Lower leg skin (tissue), 4 donors: Measurements from ENCODE around the gene PLOD3. TPM values are rescaled to one million over a fixed set of nuclear protein-coding genes. Genes with fewer than 3 reads are reported as not detected.

ENCODE experiments used
- DNase-seq, 2 donors: peaks; one replicate each; pipeline ENCODE4 v3.0.0-alpha.2; 2019; ENCODE audit warnings: low spot score in 2 of 2
- H3K4me3 ChIP-seq: fragments of 200-600 bp; sonication (generic); 2 replicates; pipeline ENCODE4 v1.5.1; 2017; ENCODE audit warnings: mild to moderate bottlenecking, low read depth; ENCODE audit not compliant: poor library complexity, severe bottlenecking
- CTCF ChIP-seq, 3 donors: fragments of 450-650 bp; IDR thresholded peaks; one replicate each; pipeline ENCODE4 v1.5.1; 2016; ENCODE audit warnings: antibody characterized with exemption in 3 of 3, mild to moderate bottlenecking in 3 of 3, moderate library complexity in 2 of 3
- POLR2A ChIP-seq, 2 donors: fragments of 450-650 bp; IDR thresholded peaks; one replicate each; pipeline ENCODE4 v1.6.1; 2016 to 2017; ENCODE audit warnings: antibody characterized with exemption in 2 of 2, mild to moderate bottlenecking in 1 of 2, moderate library complexity in 1 of 2
- WGBS, 2 donors: methylation state at CpG; one replicate each; pipeline ENCODE4 v1.1.5; 2018; 5-methylcytosine and 5-hydroxymethylcytosine counted together
- intact Hi-C: fragments of 100-400 bp; cut with DNase I; formaldehyde crosslinking; loops from one replicate; pipeline ENCODE4 v1.15.0; 2023; ENCODE audit warnings: low total_unique reads
- microRNA-seq, 2 donors: library from miRNA; unstranded; fragments of <30 nt; microRNA quantifications; one replicate each; pipeline ENCODE4, GENCODE V29; 2016; ENCODE audit warnings: borderline replicate concordance in 2 of 2, borderline number of aligned reads in 1 of 2
- total RNA-seq, 4 donors: library from RNA; depleted of rRNA; stranded (reverse); fragments of >200 nt; gene quantifications; one replicate each; pipeline ENCODE4 v1.1.0, GENCODE V29; 2016

PLOD3 gene
- total RNA-seq, 4 donors from 2014 or later, result 16.4 to 31.9 (median 23.3) TPM

GRCh38 chr7:101159696-101160674 is 57.4 kb downstream of the PLOD3 start:
- WGBS, 2 donors, result 76 to 85% methylated on average over 24 to 31 of the region's 31 CpGs
- DNase-seq, result no peak
- no peak overlapping the region for H3K4me3 ChIP-seq
- intact Hi-C loops, result no loop called here
- TF ChIP-seq POLR2A (IDR thresholded peaks at IDR 0.05) (no peak), CTCF (IDR thresholded peaks at IDR 0.05) (no peak)

GRCh38 chr7:101156866-101157589 is 60.4 kb downstream of the PLOD3 start:
- intact Hi-C loops, result no loop called here
- 67 to 75% methylated on average over 14 of the region's 14 CpGs for WGBS, 2 donors

GRCh38 chr7:101156277-101156676 is 61.1 kb downstream of the PLOD3 start:
- WGBS, 2 donors, result 80 to 83% methylated on average over 6 of the region's 6 CpGs
- DNase-seq, result no peak
- no peak overlapping the region for H3K4me3 ChIP-seq
- intact Hi-C loops, result no loop called here
- TF ChIP-seq CTCF (IDR thresholded peaks at IDR 0.05), result no peak
- no peak for TF ChIP-seq POLR2A (IDR thresholded peaks at IDR 0.05)

More at GRCh38 chr7:101156866-101157589, 60.4 kb downstream of the PLOD3 start:
- H3K4me3 ChIP-seq, result no peak overlapping the region
- TF ChIP-seq POLR2A (IDR thresholded peaks at IDR 0.05), result no peak
- no peak for TF ChIP-seq CTCF (IDR thresholded peaks at IDR 0.05)
- no peak for DNase-seq

Small RNA genes lying within 50 kb of the gene (microRNA-seq; reads per million reads assigned to microRNA genes)
- gene MIR4653, result 0 reads per million in 2 donors

Other genes starting within 250 kb of the PLOD3 start
- not detected for gene MUC12, start 248.0 kb downstream of the PLOD3 start, total RNA-seq
- not detected for gene MUC17, start 197.5 kb downstream of the PLOD3 start, total RNA-seq
- 10 to 100 TPM; 13.9 to 22.2 (median 17.3) TPM for gene TRIM56, start 132.1 kb downstream of the PLOD3 start, total RNA-seq
- 1 to 10 TPM; 4.8 to 9.4 (median 8.9) TPM for gene SERPINE1, start 90.5 kb downstream of the PLOD3 start, total RNA-seq
- 10 to 100 TPM; 52.9 to 81.2 (median 61.2) TPM for gene AP1S1, start 63.1 kb downstream of the PLOD3 start, total RNA-seq
- 1 to 10 TPM in 2 of 4 donors, under 1 TPM in 1, not detected in 1; 0.91 to 6.3 (median 2.5) TPM for gene VGF, start 52.0 kb downstream of the PLOD3 start, total RNA-seq
- gene NAT16, start 37.3 kb downstream of the PLOD3 start, total RNA-seq, result not detected
- gene MOGAT3, start 16.5 kb downstream of the PLOD3 start, total RNA-seq, result not detected
- gene ZNHIT1, start 584 bp upstream of the PLOD3 start, total RNA-seq, result 10 to 100 TPM; 45.3 to 87.6 (median 72.3) TPM
- gene CLDN15, start 20.2 kb upstream of the PLOD3 start, total RNA-seq, result 10 to 100 TPM in 3 of 4 donors, 1 to 10 TPM in 1; 9.5 to 21.2 (median 13.0) TPM
- gene FIS1, start 27.5 kb upstream of the PLOD3 start, total RNA-seq, result 100 to 1,000 TPM; 162 to 273 (median 213) TPM
- 10 to 100 TPM; 10.7 to 15.7 (median 12.5) TPM for gene IFT22, start 104.2 kb upstream of the PLOD3 start, total RNA-seq
- under 1 TPM in 1 of 4 donors, not detected in 3; 0.06 TPM for gene COL26A1, start 145.3 kb upstream of the PLOD3 start, total RNA-seq